ENCODE measurements around the gene MCM3.

The MCM3 gene

GRCh38 chr6:52254731-52255378 lies 29.7 kb downstream of the MCM3 start:
- in situ Hi-C loops (cut with HindIII; ENCODE audit: low sequenced_read_pairs): no loop called here

DNA sequence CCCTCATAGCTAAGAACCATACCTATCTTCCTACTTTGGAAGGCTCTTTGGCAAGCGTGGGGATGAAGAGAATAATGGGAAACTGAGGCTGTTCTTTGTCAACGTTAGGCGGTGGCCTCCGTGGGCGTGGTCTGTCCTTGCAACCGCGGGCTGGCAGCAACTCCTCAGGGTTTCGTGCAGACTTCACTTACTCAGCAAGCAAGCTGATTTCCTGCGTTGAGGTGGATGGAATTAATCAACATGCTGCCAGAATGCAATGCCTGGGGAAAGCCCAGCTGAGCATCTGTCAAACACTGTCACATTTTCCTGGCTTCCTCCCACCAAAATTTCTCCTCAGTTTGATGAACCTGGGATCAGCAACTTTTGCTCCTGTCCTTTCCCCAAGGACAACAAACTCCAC lies 31.0 kb downstream of the MCM3 start:
- in situ Hi-C loops (cut with HindIII; ENCODE audit: low sequenced_read_pairs): no loop called here

- in situ Hi-C loops (cut with HindIII; ENCODE audit: low sequenced_read_pairs): no loop called here
These were observed 33.4 kb downstream of the MCM3 start for GRCh38 chr6:52251113-52251512.

GRCh38 chr6:52249078-52249477 lies 35.5 kb downstream of the MCM3 start:
- in situ Hi-C loops (cut with HindIII; ENCODE audit: low sequenced_read_pairs): no loop called here

DNA sequence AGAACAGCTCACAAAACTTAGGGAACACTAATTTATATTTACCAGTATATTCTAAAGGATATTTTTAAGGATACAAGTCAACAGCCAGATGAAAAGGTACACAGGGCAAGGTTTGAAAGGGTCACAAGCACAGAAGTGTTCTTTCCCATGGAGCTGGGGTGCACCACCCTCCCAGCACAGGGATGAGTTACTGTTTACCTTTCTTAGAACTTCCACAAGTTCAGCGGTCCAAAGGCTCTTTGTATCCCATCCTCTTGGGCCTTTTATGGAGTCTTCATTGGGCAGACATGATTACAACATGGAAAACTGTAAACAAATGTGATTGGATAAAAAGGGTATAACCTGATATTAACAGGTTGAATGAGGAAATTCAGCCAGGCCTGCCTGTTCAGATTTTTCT lies 39.1 kb downstream of the MCM3 start:
- in situ Hi-C loops (cut with HindIII; ENCODE audit: low sequenced_read_pairs): no loop called here

- in situ Hi-C loops (cut with HindIII; ENCODE audit: low sequenced_read_pairs): no loop called here
These were observed 40.1 kb downstream of the MCM3 start, which contains the start of gene IL17F for GRCh38 chr6:52244400-52244799. IL17F (minus strand) TSS chr6:52244500; CDS start chr6:52244429, 71 bp downstream.

DNA sequence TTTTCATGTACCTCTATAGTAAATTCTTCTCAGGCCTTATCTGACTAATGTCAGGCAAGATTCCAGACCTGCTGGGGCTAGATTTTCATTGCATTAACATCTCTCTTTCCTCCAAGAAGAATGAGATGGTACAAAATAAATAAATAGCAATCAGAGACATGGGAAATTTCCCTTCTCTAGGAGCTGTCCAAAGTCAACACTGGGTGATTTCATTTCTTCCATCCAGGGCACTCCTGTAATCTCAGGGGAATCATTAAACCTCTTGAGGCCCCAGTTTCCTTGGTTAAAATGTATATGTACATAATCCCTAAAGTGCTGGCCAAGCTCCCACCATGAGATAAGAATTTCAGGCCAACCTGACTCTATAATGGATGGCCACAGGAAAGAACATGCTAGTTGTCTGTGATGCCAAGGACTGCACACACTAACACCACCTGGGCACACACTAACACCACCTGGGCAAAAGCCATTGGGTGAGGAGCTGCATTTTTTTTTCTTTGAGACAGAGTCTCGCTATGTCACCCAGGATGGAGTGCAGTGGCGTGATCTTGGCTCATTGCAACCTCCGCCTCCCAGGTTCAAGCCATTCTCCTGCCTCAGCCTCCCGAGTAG lies 41.2 kb downstream of the MCM3 start:
- in situ Hi-C loops (cut with HindIII; ENCODE audit: low sequenced_read_pairs): no loop called here

GRCh38 chr6:52241819-52242218 lies 42.7 kb downstream of the MCM3 start:
- in situ Hi-C loops (cut with HindIII; ENCODE audit: low sequenced_read_pairs): no loop called here

- in situ Hi-C loops (cut with HindIII; ENCODE audit: low sequenced_read_pairs): no loop called here
These were observed 50.3 kb downstream of the MCM3 start for GRCh38 chr6:52233975-52234823.

- in situ Hi-C loops (cut with HindIII; ENCODE audit: low sequenced_read_pairs): no loop called here
These were observed 51.5 kb downstream of the MCM3 start for GRCh38 chr6:52233005-52233404.

- in situ Hi-C loops (cut with HindIII; ENCODE audit: low sequenced_read_pairs): no loop called here
These were observed 53.0 kb downstream of the MCM3 start for GRCh38 chr6:52231406-52232127.

GRCh38 chr6:52230685-52231084 lies 53.9 kb downstream of the MCM3 start:
- in situ Hi-C loops (cut with HindIII; ENCODE audit: low sequenced_read_pairs): no loop called here

GRCh38 chr6:52227495-52227894 lies 57.0 kb downstream of the MCM3 start:
- in situ Hi-C loops (cut with HindIII; ENCODE audit: low sequenced_read_pairs): loop anchor here (5.0 kb wide), 1 partner anchor 35 kb away; no protein-coding TSS in a partner anchor

- in situ Hi-C loops (cut with HindIII; ENCODE audit: low sequenced_read_pairs): no loop called here
These were observed 63.2 kb downstream of the MCM3 start for GRCh38 chr6:52221302-52221701.

DNA sequence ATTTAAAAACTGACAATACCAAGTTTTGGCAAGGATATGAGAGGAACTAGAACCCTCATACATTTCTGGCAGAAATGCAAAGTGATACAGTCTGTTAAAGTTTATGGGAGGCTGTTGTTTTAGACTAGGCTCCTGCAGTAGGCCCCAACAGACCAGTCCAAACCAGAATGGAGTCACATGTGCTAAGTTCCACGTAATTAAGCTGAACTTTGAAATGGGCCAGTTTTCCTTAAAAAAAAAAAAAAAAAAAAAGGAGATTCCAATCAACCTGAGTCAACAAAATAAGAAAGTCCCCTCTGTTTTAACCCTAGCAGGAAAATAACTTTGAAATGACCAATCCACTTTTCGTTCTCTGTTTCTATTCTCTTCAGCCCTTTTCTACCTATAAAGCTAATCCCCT lies 66.8 kb downstream of the MCM3 start:
- in situ Hi-C loops (cut with HindIII; ENCODE audit: low sequenced_read_pairs): no loop called here

DNA sequence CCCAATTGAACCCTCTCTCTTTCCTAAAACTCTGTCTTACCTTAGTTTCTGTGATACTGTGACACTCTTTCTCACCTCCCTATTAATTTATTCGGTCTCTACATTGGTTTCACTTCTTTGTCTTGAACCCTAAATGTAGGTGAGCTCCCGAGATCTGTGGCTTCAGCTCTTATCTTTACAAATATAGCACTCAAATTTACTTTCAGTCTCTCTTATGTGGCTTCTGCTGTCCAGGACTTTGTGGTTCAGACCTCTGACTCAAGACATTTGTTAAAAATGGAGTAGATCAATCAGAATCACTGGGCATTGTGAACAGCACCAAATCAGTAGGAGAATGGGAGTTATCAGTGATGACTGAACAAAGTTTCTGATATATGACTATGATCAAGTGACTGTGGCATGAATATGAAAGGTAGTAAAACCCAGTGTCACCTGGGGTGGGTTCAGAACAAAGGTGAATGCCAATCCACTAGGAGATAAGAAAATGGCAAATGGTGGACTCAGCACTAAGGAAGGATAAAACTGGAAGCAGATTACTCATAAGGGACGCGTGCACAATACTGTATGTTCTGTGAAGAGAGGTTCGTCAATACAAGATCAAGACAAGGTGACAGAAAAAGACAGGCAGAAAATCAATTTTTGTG lies 67.5 kb downstream of the MCM3 start:
- in situ Hi-C loops (cut with HindIII; ENCODE audit: low sequenced_read_pairs): no loop called here

DNA sequence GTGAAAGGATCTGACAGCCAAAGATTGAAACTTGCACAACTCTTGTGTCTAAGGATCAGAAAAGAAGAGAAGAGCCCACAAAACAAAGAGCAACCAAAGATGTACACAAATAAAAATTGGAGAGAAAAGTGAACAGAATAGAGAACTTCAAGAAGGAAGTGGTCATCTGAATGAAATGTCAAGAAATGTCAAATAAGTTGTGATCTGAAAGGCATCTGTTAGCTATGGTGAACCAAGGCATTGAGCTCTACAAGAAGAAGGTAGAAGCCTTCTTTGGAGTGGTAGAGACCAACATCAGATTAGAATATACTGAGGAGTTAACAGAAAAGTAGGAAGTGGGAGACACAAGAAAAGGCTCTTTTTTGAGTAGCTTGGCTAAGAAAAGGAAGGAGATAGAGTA lies 68.8 kb downstream of the MCM3 start:
- in situ Hi-C loops (cut with HindIII; ENCODE audit: low sequenced_read_pairs): no loop called here

Data from endothelial cell of hepatic sinusoid (primary cell).